ENCODE results near the gene TUNAR. TPM values are rescaled to one million over a fixed set of nuclear protein-coding genes. Genes with fewer than 3 reads are reported as not detected.

The TUNAR gene
- total and polyA plus RNA-seq, 2 of the 4 experiments (the other 2 are of a cell fraction) = not detected

GRCh38 chr14:95959317-95959716 is 82.7 kb downstream of the TUNAR start:
- BruUV-seq (replicated peaks) = no TSS peak
- Histone ChIP-seq H2AK9ac (replicated peaks; ENCODE audit: low read depth, low read length, poor library complexity) (no peak overlapping the region), H3K4ac (ENCODE audit: low read depth, low read length) (no peak overlapping the region), H3K9me3 (ENCODE audit: control insufficient read depth, insufficient read depth, low read length) (no peaks in the 10 kb centered on the region), H2BK15ac (ENCODE audit: low read depth, low read length) (no peak overlapping the region), H2BK20ac (ENCODE audit: low read depth, low read length) (no peak overlapping the region), H3K36me3 (ENCODE audit: control insufficient read depth, insufficient read depth, low read length) (no peaks in the 10 kb centered on the region), H3K23ac (ENCODE audit: low read depth, low read length) (no peak overlapping the region), H4K91ac (ENCODE audit: insufficient read depth, low read depth, low read length) (no peak overlapping the region), H3K79me1 (ENCODE audit: low read depth in 1 of 2, low read length in 2 of 2) (no peaks in the 10 kb centered on the region), H3K4me2 (ENCODE audit: low read depth, low read length) (no peak overlapping the region), H4K8ac (ENCODE audit: low read depth in 2 of 2, low read length in 2 of 2) (no peak overlapping the region), H3K4me1 (ENCODE audit: control insufficient read depth, insufficient read depth, low read length) (no peaks in the 10 kb centered on the region), H2BK5ac (ENCODE audit: low read depth, low read length, poor library complexity, severe bottlenecking) (no peak overlapping the region), H3K27ac (ENCODE audit: insufficient read depth, low read length) (no peak overlapping the region), H2AFZ (replicated peaks; ENCODE audit: low read length, poor library complexity) (no peak overlapping the region), H3K9me1 (ENCODE audit: insufficient read depth, low read length) (no peaks in the 10 kb centered on the region), H2BK120ac (ENCODE audit: low read depth, low read length) (no peak overlapping the region), H3K4me3 (ENCODE audit: insufficient read depth, low read depth, low read length) (no peak overlapping the region), H3K56ac (ENCODE audit: extremely low read depth, insufficient read depth, low read length) (no peak overlapping the region), H3K14ac (replicated peaks; ENCODE audit: low read depth, low read length) (no peak overlapping the region), H4K5ac (ENCODE audit: low read depth, low read length) (no peak overlapping the region), H3K18ac (ENCODE audit: low read depth, low read length) (no peak overlapping the region), H3K27me3 (ENCODE audit: control insufficient read depth, insufficient read depth, low read length) (no peaks in the 10 kb centered on the region), H4K20me1 (ENCODE audit: insufficient read depth, low read length) (no peaks in the 10 kb centered on the region), H3K9ac (ENCODE audit: low read depth, low read length) (no peak overlapping the region), H2AK5ac (ENCODE audit: low read depth, low read length) (no peak overlapping the region)
- TF ChIP-seq MAFK (IDR thresholded peaks at IDR 0.05; ENCODE audit: low read depth, low read length) = no peak
- TF ChIP-seq CEBPB (IDR thresholded peaks at IDR 0.05; ENCODE audit: low read depth, low read length) = no peak
- no peak for TF ChIP-seq RFX5 (IDR thresholded peaks at IDR 0.05; ENCODE audit: low read depth, low read length)
- ChIA-PET POLR2A (ENCODE audit: unreplicated experiment) (no interaction called here), CTCF (no interaction called here)
- WGBS, 2 experiments (ENCODE audit: extremely low coverage in 2 of 2, insufficient read length in 1 of 2) = 0% methylated on average over 1 of the region's 1 CpG; no CpG with 5 or more reads in 1 of the 2 experiments
- intact Hi-C loops (cut with micrococcal nuclease) = no loop called here
- no peak for DNase-seq
- dilution Hi-C loops (cut with HindIII; ENCODE audit: low sequenced_read_pairs, unreplicated experiment) = no loop called here
- in situ Hi-C loops (cut with MboI; ENCODE audit: low sequenced_read_pairs) = no loop called here
- ATAC-seq (ENCODE audit: low read depth) = no peak
